Endothelial cell of hepatic sinusoid (primary cell): Measurements from ENCODE around the gene CALN1.

ENCODE experiments used
- in situ Hi-C: cut with HindIII; loops from 2 replicates; pipeline ENCODE4 v1.10.0; 2017; ENCODE audit warnings: low sequenced_read_pairs

The CALN1 gene

GRCh38 chr7:72275382-72276070, 136.6 kb downstream of the CALN1 start:
- in situ Hi-C loops, result no loop called here

GRCh38 chr7:72272479-72272878, 139.7 kb downstream of the CALN1 start:
- in situ Hi-C loops, result no loop called here

- in situ Hi-C loops, result no loop called here
Observed at GRCh38 chr7:72268796-72269195, 143.3 kb downstream of the CALN1 start.

- in situ Hi-C loops, result no loop called here
Observed at GRCh38 chr7:72268090-72268489, 144.0 kb downstream of the CALN1 start.

GRCh38 chr7:72267291-72267800, 144.8 kb downstream of the CALN1 start:
- in situ Hi-C loops, result no loop called here

GRCh38 chr7:72266771-72267170, 145.4 kb downstream of the CALN1 start:
- in situ Hi-C loops, result no loop called here

GRCh38 chr7:72265071-72265904, 146.8 kb downstream of the CALN1 start:
- in situ Hi-C loops, result no loop called here

GRCh38 chr7:72260406-72260805, 151.7 kb downstream of the CALN1 start:
- in situ Hi-C loops, result no loop called here

GRCh38 chr7:72258074-72258473, 154.1 kb downstream of the CALN1 start:
- in situ Hi-C loops, result no loop called here

- in situ Hi-C loops, result no loop called here
Observed at GRCh38 chr7:72254455-72254854, 157.7 kb downstream of the CALN1 start.

- in situ Hi-C loops, result no loop called here
Observed at GRCh38 chr7:72249106-72249505, 163.0 kb downstream of the CALN1 start.

- in situ Hi-C loops, result no loop called here
Observed at GRCh38 chr7:72244826-72245398, 167.2 kb downstream of the CALN1 start.

GRCh38 chr7:72243329-72243728, 168.8 kb downstream of the CALN1 start:
- in situ Hi-C loops, result no loop called here

GRCh38 chr7:72235351-72235750, 176.8 kb downstream of the CALN1 start:
- in situ Hi-C loops, result no loop called here

GRCh38 chr7:72234086-72234485, 178.1 kb downstream of the CALN1 start:
- in situ Hi-C loops, result no loop called here

- in situ Hi-C loops, result no loop called here
Observed at GRCh38 chr7:72230281-72230680, 181.9 kb downstream of the CALN1 start.

GRCh38 chr7:72223351-72223750, 188.8 kb downstream of the CALN1 start:
- in situ Hi-C loops, result no loop called here

GRCh38 chr7:72222136-72222535, 190.0 kb downstream of the CALN1 start:
- in situ Hi-C loops, result no loop called here

- in situ Hi-C loops, result no loop called here
Observed at GRCh38 chr7:72219500-72219899, 192.6 kb downstream of the CALN1 start.

- in situ Hi-C loops, result no loop called here
Observed at GRCh38 chr7:72217151-72217550, 195.0 kb downstream of the CALN1 start.

GRCh38 chr7:72213769-72214168, 198.4 kb downstream of the CALN1 start:
- in situ Hi-C loops, result no loop called here

GRCh38 chr7:72213081-72213480, 199.1 kb downstream of the CALN1 start:
- in situ Hi-C loops, result no loop called here
